Neural progenitor cell (in vitro differentiated cells): Measurements from ENCODE around the gene LIMD2. TPM values are rescaled to one million over a fixed set of nuclear protein-coding genes. Genes with fewer than 3 reads are reported as not detected.
A peak's percentile ranks its signal among the peaks of the same experiment; 100 is the strongest.

Experiments used
- DNase-seq: peaks from one replicate; pipeline ENCODE4 v3.0.0-alpha.2; 2016; ENCODE audit warnings: low spot score
- H2AFZ ChIP-seq: fragments of 200-600 bp; sonication (generic); replicated peaks from 2 replicates; pipeline ENCODE4 v1.6.1; 2016; ENCODE audit warnings: antibody characterized with exemption
- H3F3A ChIP-seq: fragments of 200-600 bp; sonication (generic); 2 replicates; pipeline ENCODE4 v1.6.1; 2016; ENCODE audit warnings: antibody characterized with exemption, low read depth
- H3K27ac ChIP-seq: fragments of 200-600 bp; sonication (generic); 2 replicates; pipeline ENCODE4 v1.5.1; 2016; ENCODE audit warnings: mild to moderate bottlenecking
- H3K27me3 ChIP-seq: fragments of 200-600 bp; sonication (generic); 2 replicates; pipeline ENCODE4 v1.6.1; 2016; ENCODE audit warnings: mild to moderate bottlenecking, moderate library complexity
- H3K36me3 ChIP-seq: fragments of 200-600 bp; sonication (generic); 2 replicates; pipeline ENCODE4 v1.5.1; 2016
- H3K4me1 ChIP-seq: fragments of 200-600 bp; sonication (generic); 2 replicates; pipeline ENCODE4 v1.6.1; 2016; ENCODE audit warnings: mixed run types
- H3K4me2 ChIP-seq: fragments of 200-600 bp; sonication (generic); 2 replicates; pipeline ENCODE4 v1.6.1; 2016
- H3K4me3 ChIP-seq: fragments of 200-600 bp; sonication (generic); 2 replicates; pipeline ENCODE4 v1.5.1; 2016
- H3K79me2 ChIP-seq: fragments of 200-600 bp; sonication (generic); 2 replicates; pipeline ENCODE4 v1.6.1; 2016; ENCODE audit warnings: low read depth
- H3K9ac ChIP-seq: fragments of 200-600 bp; sonication (generic); 2 replicates; pipeline ENCODE4 v1.6.1; 2016
- H3K9me3 ChIP-seq: fragments of 200-600 bp; sonication (generic); 2 replicates; pipeline ENCODE4 v1.5.1; 2016; ENCODE audit warnings: low read depth
- H4K20me1 ChIP-seq: fragments of 200-600 bp; sonication (generic); 2 replicates; pipeline ENCODE4 v1.6.1; 2016; ENCODE audit warnings: low read depth
- H3K27ac Mint-ChIP-seq: 3 replicates; pipeline ENCODE4 v1.8.0; 2021; ENCODE audit warnings: mixed read lengths
- H3K27me3 Mint-ChIP-seq: 2 replicates; pipeline ENCODE4 v1.8.0; 2022; ENCODE audit warnings: low read depth, mild to moderate bottlenecking, inconsistent platforms, moderate library complexity, mixed read lengths; ENCODE audit not compliant: insufficient read depth
- H3K36me3 Mint-ChIP-seq: 3 replicates; pipeline ENCODE4 v1.8.0; 2021; ENCODE audit warnings: mixed read lengths
- H3K4me1 Mint-ChIP-seq: 3 replicates; pipeline ENCODE4 v1.8.0; 2021; ENCODE audit warnings: mixed read lengths
- H3K4me3 Mint-ChIP-seq: 3 replicates; pipeline ENCODE4 v1.8.0; 2021; ENCODE audit warnings: mild to moderate bottlenecking, moderate library complexity, mixed read lengths
- H3K9me3 Mint-ChIP-seq: 3 replicates; pipeline ENCODE4 v1.8.0; 2020; ENCODE audit warnings: mixed read lengths
- CTCF ChIP-seq: fragments of 200-600 bp; sonication (generic); IDR thresholded peaks from 2 replicates; pipeline ENCODE4 v1.5.1; 2017; ENCODE audit warnings: antibody characterized with exemption, mild to moderate bottlenecking
- EZH2 ChIP-seq: fragments of 200-600 bp; sonication (generic); IDR thresholded peaks from 2 replicates; pipeline ENCODE4 v1.6.1; 2017; ENCODE audit warnings: antibody characterized with exemption, mild to moderate bottlenecking, moderate library complexity
- EZH2phosphoT487 ChIP-seq: fragments of 200-600 bp; sonication (generic); IDR thresholded peaks from 2 replicates; pipeline ENCODE4 v1.6.1; 2017; ENCODE audit warnings: antibody characterized with exemption
- total RNA-seq: library from RNA; depleted of rRNA; stranded (reverse); fragments of >200 nt; gene quantifications from 2 replicates; pipeline ENCODE4 v1.2.3, GENCODE V29; 2015; ENCODE audit warnings: low replicate concordance

LIMD2 gene
- total RNA-seq, 1 donor from 2014 or later, result 7.0 TPM

GRCh38 chr17:63652106-63652505 lies 47.8 kb downstream of the LIMD2 start:
- Histone ChIP-seq H3K9me3 (no peaks in the 10 kb centered on the region), H3K79me2 (no peaks in the 10 kb centered on the region), H3K4me2 (no peak overlapping the region), H3K36me3 (no peaks in the 10 kb centered on the region), H2AFZ (no peak overlapping the region), H3K9ac (no peak overlapping the region), H3K27ac (no peak overlapping the region), H3K4me3 (no peak overlapping the region), H3K4me1 (peaks cover 7% of the 10 kb centered on the region), H3K27me3 (no peaks in the 10 kb centered on the region), H4K20me1 (no peaks in the 10 kb centered on the region), H3F3A (peaks cover 7% of the 10 kb centered on the region)
- Mint-ChIP-seq H3K27me3 (peaks cover 2% of the 10 kb centered on the region), H3K9me3 (no peaks in the 10 kb centered on the region), H3K27ac (no peak overlapping the region), H3K4me3 (no peak overlapping the region), H3K4me1 (peaks cover 2% of the 10 kb centered on the region), H3K36me3 (peaks cover 9% of the 10 kb centered on the region)
- TF ChIP-seq EZH2 (no peak), EZH2phosphoT487 (no peak), CTCF (no peak)
- DNase-seq, result no peak

- no peak overlapping the region for H3K4me3 ChIP-seq
- H3K27me3 ChIP-seq, result no peaks in the 10 kb centered on the region
- no peaks in the 10 kb centered on the region for H3K79me2 ChIP-seq
- peaks cover 7% of the 10 kb centered on the region for H3F3A ChIP-seq
- no peak overlapping the region for H3K27ac ChIP-seq
- no peak overlapping the region for H3K27ac Mint-ChIP-seq
- TF ChIP-seq EZH2phosphoT487, result no peak
- no peak for TF ChIP-seq EZH2
- no peak for TF ChIP-seq CTCF
- no peak overlapping the region for H3K9ac ChIP-seq
- H3K36me3 Mint-ChIP-seq, result peaks cover 7% of the 10 kb centered on the region
- no peak overlapping the region for H3K4me2 ChIP-seq
- H3K4me1 Mint-ChIP-seq, result no peaks in the 10 kb centered on the region
- DNase-seq, result no peak
- peaks cover 7% of the 10 kb centered on the region for H3K4me1 ChIP-seq
- H3K27me3 Mint-ChIP-seq, result peaks cover 2% of the 10 kb centered on the region
- no peak overlapping the region for H3K4me3 Mint-ChIP-seq
- no peak overlapping the region for H2AFZ ChIP-seq
- H3K9me3 Mint-ChIP-seq, result no peaks in the 10 kb centered on the region
- no peaks in the 10 kb centered on the region for H3K9me3 ChIP-seq
- H4K20me1 ChIP-seq, result no peaks in the 10 kb centered on the region
- no peaks in the 10 kb centered on the region for H3K36me3 ChIP-seq
Observed at GRCh38 chr17:63649813-63650212, 50.1 kb downstream of the LIMD2 start.

GRCh38 chr17:63647936-63648335 lies 52.0 kb downstream of the LIMD2 start:
- peaks cover 2% of the 10 kb centered on the region for H3K27me3 Mint-ChIP-seq
- H3K36me3 ChIP-seq, result no peaks in the 10 kb centered on the region
- no peak overlapping the region for H3K4me3 ChIP-seq
- H3K9me3 ChIP-seq, result no peaks in the 10 kb centered on the region
- H3K4me3 Mint-ChIP-seq, result no peak overlapping the region
- H3K9me3 Mint-ChIP-seq, result no peaks in the 10 kb centered on the region
- peak overlapping the region; percentile 43 for H3K27ac Mint-ChIP-seq
- no peak overlapping the region for H3K4me2 ChIP-seq
- TF ChIP-seq EZH2, result no peak
- TF ChIP-seq EZH2phosphoT487, result no peak
- TF ChIP-seq CTCF, result no peak
- H3K79me2 ChIP-seq, result no peaks in the 10 kb centered on the region
- peaks cover 3% of the 10 kb centered on the region for H4K20me1 ChIP-seq
- H3K27me3 ChIP-seq, result no peaks in the 10 kb centered on the region
- peaks cover 4% of the 10 kb centered on the region for H3K36me3 Mint-ChIP-seq
- H3K4me1 Mint-ChIP-seq, result no peaks in the 10 kb centered on the region
- H3K4me1 ChIP-seq, result peaks cover 7% of the 10 kb centered on the region
- H2AFZ ChIP-seq, result no peak overlapping the region
- H3F3A ChIP-seq, result peaks cover 7% of the 10 kb centered on the region
- H3K27ac ChIP-seq, result no peak overlapping the region
- no peak overlapping the region for H3K9ac ChIP-seq
- DNase-seq, result no peak
